Body of pancreas (tissue), 4 donors: ENCODE measurements around the gene PKD1L1.

Source experiments
- POLR2A ChIP-seq, 3 donors: fragments of 450-650 bp; IDR thresholded peaks; one replicate each; pipeline ENCODE4 v1.6.1; 2016; ENCODE audit warnings: antibody characterized with exemption in 3 of 3, mild to moderate bottlenecking in 2 of 3
- TF ChIP-seq, protein P1 (sequence below), 7 experiments: fragments of 450-650 bp in 4 of 7; fragments of 200-600 bp in 3 of 7; sonication (generic) in 3 of 7; IDR thresholded peaks; one replicate each; pipeline ENCODE4 v1.5.1; 2016 to 2019; ENCODE audit warnings: antibody characterized with exemption in 7 of 7

DNA sequence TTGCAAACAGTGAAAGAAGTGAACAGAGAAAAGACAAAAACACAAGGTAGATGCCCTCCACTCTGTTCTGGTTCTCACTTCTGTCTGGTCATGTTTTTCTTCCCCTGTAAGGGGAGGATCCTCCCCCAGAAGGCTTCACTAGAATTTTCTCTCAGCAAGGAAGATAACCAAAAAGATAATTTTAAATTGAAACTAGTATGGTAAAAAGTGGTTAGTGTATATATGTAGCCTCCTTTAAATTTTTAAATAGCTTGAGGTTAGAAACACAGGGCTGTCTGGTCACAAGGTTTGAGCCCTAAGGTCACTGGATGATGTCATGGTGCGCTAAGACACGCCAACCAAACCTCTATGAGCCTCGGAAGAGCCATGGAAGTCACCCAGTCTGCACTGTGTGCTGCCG lies 5.6 kb upstream of the PKD1L1 start:
- TF ChIP-seq, protein P1, sequence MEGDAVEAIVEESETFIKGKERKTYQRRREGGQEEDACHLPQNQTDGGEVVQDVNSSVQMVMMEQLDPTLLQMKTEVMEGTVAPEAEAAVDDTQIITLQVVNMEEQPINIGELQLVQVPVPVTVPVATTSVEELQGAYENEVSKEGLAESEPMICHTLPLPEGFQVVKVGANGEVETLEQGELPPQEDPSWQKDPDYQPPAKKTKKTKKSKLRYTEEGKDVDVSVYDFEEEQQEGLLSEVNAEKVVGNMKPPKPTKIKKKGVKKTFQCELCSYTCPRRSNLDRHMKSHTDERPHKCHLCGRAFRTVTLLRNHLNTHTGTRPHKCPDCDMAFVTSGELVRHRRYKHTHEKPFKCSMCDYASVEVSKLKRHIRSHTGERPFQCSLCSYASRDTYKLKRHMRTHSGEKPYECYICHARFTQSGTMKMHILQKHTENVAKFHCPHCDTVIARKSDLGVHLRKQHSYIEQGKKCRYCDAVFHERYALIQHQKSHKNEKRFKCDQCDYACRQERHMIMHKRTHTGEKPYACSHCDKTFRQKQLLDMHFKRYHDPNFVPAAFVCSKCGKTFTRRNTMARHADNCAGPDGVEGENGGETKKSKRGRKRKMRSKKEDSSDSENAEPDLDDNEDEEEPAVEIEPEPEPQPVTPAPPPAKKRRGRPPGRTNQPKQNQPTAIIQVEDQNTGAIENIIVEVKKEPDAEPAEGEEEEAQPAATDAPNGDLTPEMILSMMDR (IDR thresholded peaks at IDR 0.05): no peak
- no peak for TF ChIP-seq POLR2A (IDR thresholded peaks at IDR 0.05)
